ENCODE measurements around the gene INSYN2B.

DNA sequence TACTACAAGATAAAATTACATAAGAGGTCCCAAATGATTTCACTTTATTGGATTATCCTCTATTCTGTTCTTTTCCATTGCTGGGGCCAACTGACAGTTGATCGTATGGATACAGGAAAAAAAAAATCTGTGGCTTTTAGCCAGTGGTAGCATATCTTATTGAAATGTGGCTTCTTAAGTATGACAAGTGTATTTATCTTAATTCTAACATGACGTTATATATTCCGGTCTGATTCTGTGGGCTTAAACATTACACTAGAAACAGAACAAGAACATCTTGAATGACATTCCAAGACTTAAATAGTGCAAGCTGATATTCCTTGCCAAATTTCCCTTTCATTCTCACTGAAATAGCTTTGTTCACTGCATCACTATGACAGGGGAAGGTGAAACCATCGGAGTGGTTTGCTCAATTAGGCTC lies 117.9 kb downstream of the INSYN2B start:
- TF ChIP-seq, protein P1, sequence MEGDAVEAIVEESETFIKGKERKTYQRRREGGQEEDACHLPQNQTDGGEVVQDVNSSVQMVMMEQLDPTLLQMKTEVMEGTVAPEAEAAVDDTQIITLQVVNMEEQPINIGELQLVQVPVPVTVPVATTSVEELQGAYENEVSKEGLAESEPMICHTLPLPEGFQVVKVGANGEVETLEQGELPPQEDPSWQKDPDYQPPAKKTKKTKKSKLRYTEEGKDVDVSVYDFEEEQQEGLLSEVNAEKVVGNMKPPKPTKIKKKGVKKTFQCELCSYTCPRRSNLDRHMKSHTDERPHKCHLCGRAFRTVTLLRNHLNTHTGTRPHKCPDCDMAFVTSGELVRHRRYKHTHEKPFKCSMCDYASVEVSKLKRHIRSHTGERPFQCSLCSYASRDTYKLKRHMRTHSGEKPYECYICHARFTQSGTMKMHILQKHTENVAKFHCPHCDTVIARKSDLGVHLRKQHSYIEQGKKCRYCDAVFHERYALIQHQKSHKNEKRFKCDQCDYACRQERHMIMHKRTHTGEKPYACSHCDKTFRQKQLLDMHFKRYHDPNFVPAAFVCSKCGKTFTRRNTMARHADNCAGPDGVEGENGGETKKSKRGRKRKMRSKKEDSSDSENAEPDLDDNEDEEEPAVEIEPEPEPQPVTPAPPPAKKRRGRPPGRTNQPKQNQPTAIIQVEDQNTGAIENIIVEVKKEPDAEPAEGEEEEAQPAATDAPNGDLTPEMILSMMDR (IDR thresholded peaks at IDR 0.05; ENCODE audit: low read length) = no peak
- TF ChIP-seq EZH2 (optimal IDR thresholded peaks at IDR 0.05; ENCODE audit: low read depth, low read length) (no peak), EZH2phosphoT487 (IDR thresholded peaks at IDR 0.05; ENCODE audit: low read length) (no peak)
